Measurements from ENCODE around the gene PPP2R2B.

DNA sequence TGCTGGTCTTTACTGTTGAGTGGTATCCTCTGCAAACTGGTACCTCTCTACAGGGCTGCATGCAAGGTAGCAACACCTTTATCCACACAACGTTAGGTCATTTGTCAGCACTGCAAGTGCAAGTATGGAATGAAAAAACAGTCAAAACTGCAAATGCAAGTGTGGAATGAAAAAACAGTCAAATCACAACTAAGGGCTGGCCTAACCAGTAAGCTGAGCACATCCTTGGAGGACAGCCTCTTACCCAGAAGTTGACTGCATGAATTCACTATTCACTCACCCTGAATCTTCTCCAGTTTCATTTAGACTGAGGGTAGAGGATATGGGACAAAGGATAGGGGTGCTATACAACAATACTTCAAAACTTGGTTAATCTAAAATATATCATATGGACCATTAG is 158.4 kb downstream of the PPP2R2B start:
- TF ChIP-seq, protein P1, sequence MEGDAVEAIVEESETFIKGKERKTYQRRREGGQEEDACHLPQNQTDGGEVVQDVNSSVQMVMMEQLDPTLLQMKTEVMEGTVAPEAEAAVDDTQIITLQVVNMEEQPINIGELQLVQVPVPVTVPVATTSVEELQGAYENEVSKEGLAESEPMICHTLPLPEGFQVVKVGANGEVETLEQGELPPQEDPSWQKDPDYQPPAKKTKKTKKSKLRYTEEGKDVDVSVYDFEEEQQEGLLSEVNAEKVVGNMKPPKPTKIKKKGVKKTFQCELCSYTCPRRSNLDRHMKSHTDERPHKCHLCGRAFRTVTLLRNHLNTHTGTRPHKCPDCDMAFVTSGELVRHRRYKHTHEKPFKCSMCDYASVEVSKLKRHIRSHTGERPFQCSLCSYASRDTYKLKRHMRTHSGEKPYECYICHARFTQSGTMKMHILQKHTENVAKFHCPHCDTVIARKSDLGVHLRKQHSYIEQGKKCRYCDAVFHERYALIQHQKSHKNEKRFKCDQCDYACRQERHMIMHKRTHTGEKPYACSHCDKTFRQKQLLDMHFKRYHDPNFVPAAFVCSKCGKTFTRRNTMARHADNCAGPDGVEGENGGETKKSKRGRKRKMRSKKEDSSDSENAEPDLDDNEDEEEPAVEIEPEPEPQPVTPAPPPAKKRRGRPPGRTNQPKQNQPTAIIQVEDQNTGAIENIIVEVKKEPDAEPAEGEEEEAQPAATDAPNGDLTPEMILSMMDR (conservative IDR thresholded peaks at IDR 0.05; ENCODE audit: low read depth, low read length), result no peak
- TF ChIP-seq EZH2 (IDR thresholded peaks at IDR 0.05; ENCODE audit: borderline replicate concordance, low read depth, low read length, poor library complexity, severe bottlenecking), result no peak
